Measurements from ENCODE around the gene BRINP3. TPM values are rescaled to one million over a fixed set of nuclear protein-coding genes. Genes with fewer than 3 reads are reported as not detected.

BRINP3 gene
- total RNA-seq, 2 donors from 2014 or later = 6.8 to 8.0 TPM

DNA sequence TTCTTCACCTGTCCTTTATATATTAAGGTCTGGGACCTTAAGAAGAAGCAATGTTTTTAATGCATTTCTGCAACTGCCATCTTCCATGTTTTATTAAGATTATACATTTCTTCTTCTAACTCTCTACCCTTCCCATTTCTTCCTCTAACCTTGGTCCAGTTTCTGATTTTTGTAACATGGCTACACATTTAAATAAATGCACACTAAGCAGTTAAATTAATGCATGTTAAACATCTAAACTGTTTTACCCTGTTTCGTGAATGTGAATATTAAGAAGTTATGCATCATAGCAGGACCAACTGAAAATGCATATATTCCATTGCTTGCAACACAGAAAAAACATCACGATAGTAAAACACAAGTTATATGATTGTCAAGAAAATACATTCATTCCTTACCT, 3.7 kb downstream of the BRINP3 start:
- Histone ChIP-seq H3K4me1 (peaks cover 0 to 6% of the 10 kb centered on the region in 2 donors), H3K4me3 (peak overlapping the region; percentile 40 to 44), H3K27ac (peak overlapping the region; percentile 10 to 74), H3K36me3 (no peaks in the 10 kb centered on the region), H3K27me3 (peaks cover 0 to 6% of the 10 kb centered on the region in 2 donors), H3K9me3 (no peaks in the 10 kb centered on the region)
- DNase-seq (ENCODE audit: low spot score) = no peak
- TF ChIP-seq, protein P1, sequence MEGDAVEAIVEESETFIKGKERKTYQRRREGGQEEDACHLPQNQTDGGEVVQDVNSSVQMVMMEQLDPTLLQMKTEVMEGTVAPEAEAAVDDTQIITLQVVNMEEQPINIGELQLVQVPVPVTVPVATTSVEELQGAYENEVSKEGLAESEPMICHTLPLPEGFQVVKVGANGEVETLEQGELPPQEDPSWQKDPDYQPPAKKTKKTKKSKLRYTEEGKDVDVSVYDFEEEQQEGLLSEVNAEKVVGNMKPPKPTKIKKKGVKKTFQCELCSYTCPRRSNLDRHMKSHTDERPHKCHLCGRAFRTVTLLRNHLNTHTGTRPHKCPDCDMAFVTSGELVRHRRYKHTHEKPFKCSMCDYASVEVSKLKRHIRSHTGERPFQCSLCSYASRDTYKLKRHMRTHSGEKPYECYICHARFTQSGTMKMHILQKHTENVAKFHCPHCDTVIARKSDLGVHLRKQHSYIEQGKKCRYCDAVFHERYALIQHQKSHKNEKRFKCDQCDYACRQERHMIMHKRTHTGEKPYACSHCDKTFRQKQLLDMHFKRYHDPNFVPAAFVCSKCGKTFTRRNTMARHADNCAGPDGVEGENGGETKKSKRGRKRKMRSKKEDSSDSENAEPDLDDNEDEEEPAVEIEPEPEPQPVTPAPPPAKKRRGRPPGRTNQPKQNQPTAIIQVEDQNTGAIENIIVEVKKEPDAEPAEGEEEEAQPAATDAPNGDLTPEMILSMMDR (IDR thresholded peaks at IDR 0.05) = no peak

DNA sequence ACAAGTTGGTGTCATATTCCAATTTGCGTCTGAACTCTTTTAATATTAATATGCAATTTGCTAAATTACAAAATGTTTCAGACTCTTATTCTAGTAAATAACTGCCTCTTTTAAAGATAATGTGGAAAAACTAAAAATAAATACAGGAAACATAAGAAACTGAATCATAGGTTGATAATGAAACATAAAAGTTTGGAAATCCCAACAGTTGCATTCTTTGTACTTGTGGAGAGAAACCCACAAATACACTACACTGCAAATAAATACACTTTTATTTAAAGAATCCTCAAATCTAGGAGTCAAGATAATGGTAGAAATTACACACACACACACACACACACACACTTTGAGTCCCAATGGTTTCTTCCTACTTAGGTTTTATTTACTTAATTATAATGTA, 5.2 kb downstream of the BRINP3 start:
- no peak for DNase-seq (ENCODE audit: low spot score)
- H3K27me3 ChIP-seq = peaks cover 0 to 6% of the 10 kb centered on the region in 2 donors
- H3K4me1 ChIP-seq = no peaks in the 10 kb centered on the region
- TF ChIP-seq, protein P1 (IDR thresholded peaks at IDR 0.05) = no peak
- no peak overlapping the region for H3K4me3 ChIP-seq
- H3K9me3 ChIP-seq = no peaks in the 10 kb centered on the region
- no peaks in the 10 kb centered on the region for H3K36me3 ChIP-seq
- H3K27ac ChIP-seq = no peak overlapping the region

DNA sequence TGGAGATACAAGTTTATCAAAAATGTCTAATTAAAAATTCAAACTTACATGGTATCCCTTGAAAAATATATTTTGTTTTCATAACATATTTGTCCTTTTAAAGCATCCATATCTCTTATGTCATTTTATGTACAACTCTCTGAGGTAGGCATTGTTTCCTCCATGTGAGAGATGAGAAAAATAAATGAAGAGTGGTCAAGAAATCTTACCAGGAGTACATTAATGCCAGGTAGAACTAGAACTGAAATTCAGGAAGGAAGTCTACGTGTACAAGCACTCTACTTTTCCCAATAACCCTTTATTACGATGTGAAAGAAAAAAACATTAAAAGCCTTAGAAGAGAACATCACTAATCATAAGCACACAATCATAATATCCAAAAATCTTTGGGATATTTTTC, 5.6 kb downstream of the BRINP3 start:
- no peaks in the 10 kb centered on the region for H3K36me3 ChIP-seq
- H3K4me1 ChIP-seq = no peaks in the 10 kb centered on the region
- H3K27me3 ChIP-seq = peaks cover 0 to 6% of the 10 kb centered on the region in 2 donors
- H3K4me3 ChIP-seq = no peak overlapping the region
- no peaks in the 10 kb centered on the region for H3K9me3 ChIP-seq
- TF ChIP-seq, protein P1 (IDR thresholded peaks at IDR 0.05) = no peak
- DNase-seq (ENCODE audit: low spot score) = no peak
- no peak overlapping the region for H3K27ac ChIP-seq

DNA sequence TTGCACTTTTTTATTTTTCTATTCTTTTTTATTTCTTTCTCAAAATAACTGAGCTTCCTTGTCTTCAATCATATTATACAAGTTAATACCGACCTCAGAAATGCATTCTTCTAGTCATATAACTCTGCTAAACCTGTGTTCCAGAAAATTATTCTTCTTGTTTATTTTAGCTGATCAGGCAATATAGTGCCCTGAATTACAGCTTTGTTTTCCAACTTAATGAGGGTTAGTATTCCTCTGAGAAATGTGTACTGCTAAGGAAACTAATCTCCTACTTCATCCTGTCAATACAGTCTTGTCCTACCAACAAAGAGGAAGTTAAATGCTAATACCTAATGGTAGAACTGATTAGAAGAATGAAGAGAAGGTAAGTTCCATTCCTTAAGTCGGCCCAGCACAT, 13.0 kb downstream of the BRINP3 start:
- Histone ChIP-seq H3K36me3 (no peaks in the 10 kb centered on the region), H3K4me1 (no peaks in the 10 kb centered on the region), H3K27ac (no peak overlapping the region), H3K4me3 (no peak overlapping the region), H3K27me3 (no peaks in the 10 kb centered on the region), H3K9me3 (no peaks in the 10 kb centered on the region)
- TF ChIP-seq, protein P1 (IDR thresholded peaks at IDR 0.05) = no peak
- DNase-seq (ENCODE audit: low spot score) = no peak

DNA sequence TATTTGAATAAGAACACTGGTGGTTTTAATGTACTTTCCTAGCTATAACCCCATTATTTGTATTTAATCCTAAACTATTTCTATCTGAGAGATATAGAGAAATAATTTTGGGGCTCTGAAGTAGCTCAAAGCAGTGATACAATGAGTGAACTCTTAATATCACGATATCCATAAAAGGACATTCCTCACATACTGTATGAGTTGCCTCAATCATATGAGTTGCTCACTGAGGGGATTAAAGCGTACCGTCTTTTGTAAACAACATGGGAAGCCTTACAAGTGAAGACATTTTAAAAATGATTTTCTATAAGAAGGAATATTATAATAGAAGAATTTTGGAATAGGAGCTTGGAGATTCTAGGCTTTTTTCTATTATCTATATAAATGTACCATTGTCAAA, 21.5 kb downstream of the BRINP3 start:
- Histone ChIP-seq H3K36me3 (no peaks in the 10 kb centered on the region), H3K4me3 (no peak overlapping the region), H3K9me3 (no peaks in the 10 kb centered on the region), H3K27me3 (no peaks in the 10 kb centered on the region), H3K4me1 (no peaks in the 10 kb centered on the region), H3K27ac (no peak overlapping the region)
- no peak for DNase-seq (ENCODE audit: low spot score)
- TF ChIP-seq, protein P1 (IDR thresholded peaks at IDR 0.05) = no peak

DNA sequence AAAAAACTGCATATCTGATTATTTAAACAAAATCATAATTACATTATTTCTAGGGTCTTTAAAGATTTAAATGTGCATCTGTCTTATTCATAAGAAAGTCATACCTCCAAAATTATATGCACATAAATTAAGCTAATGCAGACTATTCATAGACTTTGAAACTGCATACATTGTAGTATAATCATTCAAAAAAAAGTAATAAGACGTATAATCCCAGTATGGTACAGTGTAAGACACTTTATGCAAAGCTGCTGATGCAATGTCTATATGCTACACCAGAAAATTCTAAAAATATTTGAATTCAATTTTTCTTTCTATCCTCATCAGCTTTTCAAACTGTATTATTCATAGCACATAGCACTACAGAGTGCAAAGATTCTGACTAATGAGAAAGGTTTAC, 22.0 kb downstream of the BRINP3 start:
- no peak for DNase-seq (ENCODE audit: low spot score)
- Histone ChIP-seq H3K36me3 (no peaks in the 10 kb centered on the region), H3K4me1 (no peaks in the 10 kb centered on the region), H3K4me3 (no peak overlapping the region), H3K9me3 (no peaks in the 10 kb centered on the region), H3K27me3 (no peaks in the 10 kb centered on the region), H3K27ac (no peak overlapping the region)
- TF ChIP-seq, protein P1 (IDR thresholded peaks at IDR 0.05) = no peak
